ENCODE data around the gene XPO6.

DNA sequence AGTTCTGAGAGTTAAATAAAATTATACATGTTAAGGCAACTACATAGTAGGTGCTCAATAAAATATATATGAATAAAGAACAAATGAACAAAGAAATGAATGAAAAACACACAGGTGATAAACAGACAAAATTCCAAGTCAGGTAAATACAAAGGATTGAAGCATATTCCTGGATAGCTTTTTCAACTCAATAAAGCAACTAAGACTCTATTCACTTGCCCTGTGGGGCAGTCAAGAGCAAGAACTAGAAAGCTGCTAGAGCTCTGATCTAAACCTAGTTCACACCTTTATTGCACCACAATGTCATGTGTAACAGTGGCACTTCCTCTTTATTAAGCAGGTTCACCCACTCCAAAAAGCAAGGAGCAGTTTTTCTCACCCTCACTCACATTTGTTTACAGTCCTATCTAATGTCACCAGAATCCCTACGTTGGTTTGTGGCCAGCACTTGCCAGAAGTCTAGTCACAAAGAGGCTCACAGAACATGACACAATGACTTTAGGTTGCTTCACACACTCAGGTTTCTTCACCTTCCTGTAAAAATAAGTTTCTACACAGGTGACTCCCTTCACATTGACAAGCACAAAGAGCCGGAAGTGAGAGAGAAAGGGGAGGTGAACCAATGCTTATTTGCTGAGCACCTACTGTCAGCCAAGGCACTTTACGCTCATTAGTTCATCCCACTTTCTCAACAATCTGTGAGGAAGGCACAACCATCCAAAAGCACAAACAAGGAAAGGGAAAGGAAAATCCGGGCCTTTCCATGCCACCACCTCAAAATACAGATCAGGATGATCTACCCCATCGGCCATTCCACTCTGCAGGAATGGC lies 70.8 kb downstream of the XPO6 start:
- TF ChIP-seq, protein P1, sequence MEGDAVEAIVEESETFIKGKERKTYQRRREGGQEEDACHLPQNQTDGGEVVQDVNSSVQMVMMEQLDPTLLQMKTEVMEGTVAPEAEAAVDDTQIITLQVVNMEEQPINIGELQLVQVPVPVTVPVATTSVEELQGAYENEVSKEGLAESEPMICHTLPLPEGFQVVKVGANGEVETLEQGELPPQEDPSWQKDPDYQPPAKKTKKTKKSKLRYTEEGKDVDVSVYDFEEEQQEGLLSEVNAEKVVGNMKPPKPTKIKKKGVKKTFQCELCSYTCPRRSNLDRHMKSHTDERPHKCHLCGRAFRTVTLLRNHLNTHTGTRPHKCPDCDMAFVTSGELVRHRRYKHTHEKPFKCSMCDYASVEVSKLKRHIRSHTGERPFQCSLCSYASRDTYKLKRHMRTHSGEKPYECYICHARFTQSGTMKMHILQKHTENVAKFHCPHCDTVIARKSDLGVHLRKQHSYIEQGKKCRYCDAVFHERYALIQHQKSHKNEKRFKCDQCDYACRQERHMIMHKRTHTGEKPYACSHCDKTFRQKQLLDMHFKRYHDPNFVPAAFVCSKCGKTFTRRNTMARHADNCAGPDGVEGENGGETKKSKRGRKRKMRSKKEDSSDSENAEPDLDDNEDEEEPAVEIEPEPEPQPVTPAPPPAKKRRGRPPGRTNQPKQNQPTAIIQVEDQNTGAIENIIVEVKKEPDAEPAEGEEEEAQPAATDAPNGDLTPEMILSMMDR (IDR thresholded peaks at IDR 0.05), result no peak
- TF ChIP-seq POLR2A (IDR thresholded peaks at IDR 0.05), result no peak
